Measurements from ENCODE around the gene BTBD9. TPM values are rescaled to one million over a fixed set of nuclear protein-coding genes. Genes with fewer than 3 reads are reported as not detected.

BTBD9 gene
- total RNA-seq, 4 donors from 2014 or later = 11.7 to 17.7 (median 14.1) TPM

GRCh38 chr6:38225766-38226165 is 414.0 kb downstream of the BTBD9 start:
- TF ChIP-seq, protein P1, sequence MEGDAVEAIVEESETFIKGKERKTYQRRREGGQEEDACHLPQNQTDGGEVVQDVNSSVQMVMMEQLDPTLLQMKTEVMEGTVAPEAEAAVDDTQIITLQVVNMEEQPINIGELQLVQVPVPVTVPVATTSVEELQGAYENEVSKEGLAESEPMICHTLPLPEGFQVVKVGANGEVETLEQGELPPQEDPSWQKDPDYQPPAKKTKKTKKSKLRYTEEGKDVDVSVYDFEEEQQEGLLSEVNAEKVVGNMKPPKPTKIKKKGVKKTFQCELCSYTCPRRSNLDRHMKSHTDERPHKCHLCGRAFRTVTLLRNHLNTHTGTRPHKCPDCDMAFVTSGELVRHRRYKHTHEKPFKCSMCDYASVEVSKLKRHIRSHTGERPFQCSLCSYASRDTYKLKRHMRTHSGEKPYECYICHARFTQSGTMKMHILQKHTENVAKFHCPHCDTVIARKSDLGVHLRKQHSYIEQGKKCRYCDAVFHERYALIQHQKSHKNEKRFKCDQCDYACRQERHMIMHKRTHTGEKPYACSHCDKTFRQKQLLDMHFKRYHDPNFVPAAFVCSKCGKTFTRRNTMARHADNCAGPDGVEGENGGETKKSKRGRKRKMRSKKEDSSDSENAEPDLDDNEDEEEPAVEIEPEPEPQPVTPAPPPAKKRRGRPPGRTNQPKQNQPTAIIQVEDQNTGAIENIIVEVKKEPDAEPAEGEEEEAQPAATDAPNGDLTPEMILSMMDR (IDR thresholded peaks at IDR 0.05; ENCODE audit: low read depth) = no peak

GRCh38 chr6:38221251-38221650 is 418.5 kb downstream of the BTBD9 start:
- TF ChIP-seq, protein P1 (IDR thresholded peaks at IDR 0.05; ENCODE audit: low read depth) = no peak

DNA sequence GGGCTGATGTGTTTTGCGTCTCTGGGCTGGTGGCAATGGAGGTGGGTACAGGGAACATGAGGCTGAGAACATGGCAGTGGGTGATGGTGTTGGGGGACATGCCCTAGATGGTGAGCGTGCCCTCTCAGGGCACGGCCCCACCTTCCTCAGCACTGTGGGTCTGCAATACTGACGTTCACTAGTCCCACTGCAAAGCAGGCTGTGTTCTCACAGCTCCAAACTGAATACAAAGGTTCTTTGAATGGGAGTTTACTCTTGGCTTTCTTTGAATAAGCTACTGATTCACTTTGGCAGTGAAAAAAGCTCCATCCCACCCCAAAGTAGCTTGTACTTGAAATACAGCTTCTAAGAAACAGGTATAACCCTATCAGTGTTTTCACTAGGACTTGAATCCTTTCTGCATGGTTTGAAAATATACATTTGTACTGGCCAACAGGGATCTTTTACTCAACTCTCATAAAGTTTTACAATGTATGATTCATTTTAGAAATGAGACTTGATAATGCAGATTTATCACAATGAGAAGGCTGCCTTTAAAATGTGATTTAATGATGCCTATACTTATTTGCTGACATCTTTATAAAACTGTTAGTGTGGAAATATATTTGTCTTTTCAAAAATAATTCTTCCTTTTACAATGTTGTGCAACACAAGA is 419.5 kb downstream of the BTBD9 start:
- TF ChIP-seq, protein P1 (IDR thresholded peaks at IDR 0.05; ENCODE audit: low read depth) = no peak

DNA sequence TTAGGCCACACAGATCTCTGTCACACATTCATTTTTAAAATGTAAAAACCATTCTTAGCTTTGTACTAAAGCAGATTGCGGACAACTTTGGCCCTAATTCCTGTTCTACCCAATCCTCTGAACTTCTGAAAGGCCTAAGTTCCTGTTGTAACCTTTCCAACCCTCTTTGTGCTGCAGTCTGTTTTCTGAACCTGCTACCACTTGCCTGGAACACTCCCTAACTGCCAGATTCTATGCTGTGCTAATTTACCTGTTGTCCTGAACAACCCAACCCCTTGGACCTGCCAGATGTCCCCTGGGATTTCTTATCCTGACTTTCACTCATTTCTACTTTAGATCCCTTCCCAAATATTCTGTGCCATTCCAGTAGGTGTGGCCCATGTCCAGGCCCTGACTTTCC is 421.5 kb downstream of the BTBD9 start:
- TF ChIP-seq, protein P1 (IDR thresholded peaks at IDR 0.05; ENCODE audit: low read depth) = no peak

- TF ChIP-seq, protein P1 (IDR thresholded peaks at IDR 0.05; ENCODE audit: low read depth) = no peak
Observed at GRCh38 chr6:38216451-38216850, 423.3 kb downstream of the BTBD9 start.

DNA sequence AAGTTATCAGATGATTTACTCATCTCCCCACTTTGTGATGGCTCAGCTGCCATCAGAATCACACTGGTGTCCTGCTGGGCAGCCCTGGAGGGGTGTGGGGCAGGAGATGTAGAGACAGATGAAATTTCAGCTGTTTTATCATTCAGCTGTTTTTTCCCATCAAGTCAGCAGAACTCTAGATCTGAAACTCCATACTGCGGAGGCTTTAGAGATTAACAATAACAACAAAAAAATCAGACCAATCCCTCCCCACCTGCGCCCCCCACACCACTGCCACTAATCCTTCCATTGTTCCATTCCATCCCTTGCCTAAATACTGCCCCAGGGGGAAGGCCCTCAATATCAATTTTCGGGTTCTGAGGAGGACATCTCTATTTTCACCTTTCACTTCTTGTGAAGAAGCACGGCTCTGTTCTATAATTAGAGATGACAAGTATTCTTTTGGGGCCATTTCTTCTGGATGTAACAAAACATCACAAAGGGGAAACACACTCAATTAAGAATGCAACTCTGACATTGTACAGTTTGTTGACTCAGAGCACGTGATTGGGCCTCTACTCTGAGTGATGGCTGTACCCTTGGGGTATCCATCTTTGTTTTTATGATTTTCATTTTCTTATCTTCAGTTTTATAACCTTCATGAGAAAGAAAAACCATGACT is 423.9 kb downstream of the BTBD9 start:
- TF ChIP-seq, protein P1 (IDR thresholded peaks at IDR 0.05; ENCODE audit: low read depth) = no peak

- TF ChIP-seq, protein P1 (IDR thresholded peaks at IDR 0.05; ENCODE audit: low read depth) = no peak
Observed at GRCh38 chr6:38215225-38215624, 424.5 kb downstream of the BTBD9 start.
